Suprapubic skin (tissue), 4 donors: Measurements from ENCODE around the gene ICE2.

Source experiments
- CTCF ChIP-seq, 2 donors: fragments of 200-600 bp in 1 of 2; fragments of 450-650 bp in 1 of 2; sonication (generic) in 1 of 2; IDR thresholded peaks; one replicate each; pipeline ENCODE4 v1.5.1; 2016 to 2019; ENCODE audit warnings: antibody characterized with exemption in 2 of 2, mild to moderate bottlenecking in 1 of 2, moderate library complexity in 1 of 2
- EP300 ChIP-seq: sonication (generic); formaldehyde crosslinking; IDR thresholded peaks from one replicate; pipeline ENCODE4 v1.6.1; 2017; ENCODE audit warnings: antibody characterized with exemption
- POLR2AphosphoS5 ChIP-seq, 3 donors: sonication (generic); formaldehyde crosslinking; IDR thresholded peaks; one replicate each; pipeline ENCODE4 v1.6.1; 2017; ENCODE audit warnings: antibody characterized with exemption in 3 of 3

DNA sequence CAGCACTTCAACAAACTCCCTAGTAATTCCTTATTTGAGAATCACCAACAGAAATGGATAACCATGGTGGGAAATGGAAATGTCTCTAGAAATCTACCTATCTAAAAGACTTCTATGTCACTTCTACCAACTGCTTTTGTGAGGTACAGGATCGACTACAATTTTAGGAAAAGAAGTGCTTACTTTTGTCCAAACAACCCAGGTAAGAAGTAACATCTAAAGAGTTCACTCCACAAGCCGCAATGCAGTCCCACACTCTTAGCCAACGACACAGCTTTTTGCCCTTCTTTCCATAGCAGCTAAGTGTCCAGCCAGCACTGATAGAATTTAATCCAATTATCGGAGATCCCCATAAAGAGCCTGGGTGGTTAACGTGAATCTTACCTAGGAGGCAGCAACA lies 109.2 kb downstream of the ICE2 start:
- TF ChIP-seq EP300, result no peak
- no peak for TF ChIP-seq POLR2AphosphoS5 (IDR thresholded peaks at IDR 0.05)
- no peak for TF ChIP-seq CTCF (IDR thresholded peaks at IDR 0.05)
